NCI-H1417 treated with DMSO at 0.1 percent for 48 hours (cell line): ENCODE data around the gene PMS2.
"Not testable (repeated sequence)": the region's sequence is repeated elsewhere in the genome, so short reads cannot be mapped to it uniquely, and the experiment has no call there.

Source experiments
- DNase-seq: peaks from one replicate; lab custom pipeline; 2025; lab: John Stamatoyannopoulos, UW

Gene PMS2, protein sequence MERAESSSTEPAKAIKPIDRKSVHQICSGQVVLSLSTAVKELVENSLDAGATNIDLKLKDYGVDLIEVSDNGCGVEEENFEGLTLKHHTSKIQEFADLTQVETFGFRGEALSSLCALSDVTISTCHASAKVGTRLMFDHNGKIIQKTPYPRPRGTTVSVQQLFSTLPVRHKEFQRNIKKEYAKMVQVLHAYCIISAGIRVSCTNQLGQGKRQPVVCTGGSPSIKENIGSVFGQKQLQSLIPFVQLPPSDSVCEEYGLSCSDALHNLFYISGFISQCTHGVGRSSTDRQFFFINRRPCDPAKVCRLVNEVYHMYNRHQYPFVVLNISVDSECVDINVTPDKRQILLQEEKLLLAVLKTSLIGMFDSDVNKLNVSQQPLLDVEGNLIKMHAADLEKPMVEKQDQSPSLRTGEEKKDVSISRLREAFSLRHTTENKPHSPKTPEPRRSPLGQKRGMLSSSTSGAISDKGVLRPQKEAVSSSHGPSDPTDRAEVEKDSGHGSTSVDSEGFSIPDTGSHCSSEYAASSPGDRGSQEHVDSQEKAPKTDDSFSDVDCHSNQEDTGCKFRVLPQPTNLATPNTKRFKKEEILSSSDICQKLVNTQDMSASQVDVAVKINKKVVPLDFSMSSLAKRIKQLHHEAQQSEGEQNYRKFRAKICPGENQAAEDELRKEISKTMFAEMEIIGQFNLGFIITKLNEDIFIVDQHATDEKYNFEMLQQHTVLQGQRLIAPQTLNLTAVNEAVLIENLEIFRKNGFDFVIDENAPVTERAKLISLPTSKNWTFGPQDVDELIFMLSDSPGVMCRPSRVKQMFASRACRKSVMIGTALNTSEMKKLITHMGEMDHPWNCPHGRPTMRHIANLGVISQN

DNA sequence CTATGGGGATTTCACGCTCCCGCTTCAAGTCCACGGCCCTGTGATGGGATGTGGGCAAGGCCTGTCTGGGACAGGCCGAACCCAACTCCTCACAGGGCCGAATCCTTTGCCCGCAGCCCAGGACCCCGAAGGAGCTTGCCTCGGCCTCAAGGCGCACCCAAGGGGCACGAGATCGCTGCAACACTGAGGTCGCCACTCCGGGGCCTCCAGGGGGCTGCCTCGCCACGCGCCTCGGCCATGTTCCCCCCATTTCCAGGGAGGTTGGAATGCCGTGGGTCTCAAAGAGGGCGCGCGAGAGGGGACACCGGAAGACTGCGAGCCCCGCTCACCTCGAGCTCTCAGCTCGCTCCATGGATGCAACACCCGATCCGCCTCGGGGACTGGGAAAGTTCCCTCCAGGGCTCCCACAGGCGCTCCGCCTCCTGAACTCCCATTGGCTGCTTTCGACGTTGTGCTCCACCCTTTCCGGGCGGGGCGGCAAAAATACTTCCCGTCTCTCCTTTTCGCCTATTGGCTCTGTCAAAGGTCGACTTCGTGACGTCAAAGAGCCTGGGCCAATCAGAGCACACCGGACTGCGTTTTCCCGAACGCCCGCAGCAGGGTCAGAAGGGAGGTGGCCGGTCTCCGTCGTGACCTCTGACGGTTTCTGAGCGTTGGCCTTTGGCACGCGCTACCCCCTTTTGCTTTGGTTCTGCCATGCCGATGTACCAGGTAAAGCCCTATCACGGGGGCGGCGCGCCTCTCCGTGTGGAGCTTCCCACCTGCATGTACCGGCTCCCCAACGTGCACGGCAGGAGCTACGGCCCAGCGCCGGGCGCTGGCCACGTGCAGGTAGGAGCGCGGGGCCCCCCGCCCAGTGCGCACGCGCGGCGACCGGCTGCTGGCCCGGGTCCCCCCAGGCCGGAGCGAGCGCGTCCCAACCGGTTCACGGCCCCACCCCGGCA is at the start of gene PMS2, which contains the start of gene AIMP2:
PMS2 (minus strand) TSS at position 382 of the 944 bp plus-strand sequence; CDS start at position 352, 30 bp downstream.
AIMP2 (plus strand) TSS at position 605 of the 944 bp plus-strand sequence; CDS start at position 697, 92 bp downstream.
- peak; percentile 96 for DNase-seq

DNA sequence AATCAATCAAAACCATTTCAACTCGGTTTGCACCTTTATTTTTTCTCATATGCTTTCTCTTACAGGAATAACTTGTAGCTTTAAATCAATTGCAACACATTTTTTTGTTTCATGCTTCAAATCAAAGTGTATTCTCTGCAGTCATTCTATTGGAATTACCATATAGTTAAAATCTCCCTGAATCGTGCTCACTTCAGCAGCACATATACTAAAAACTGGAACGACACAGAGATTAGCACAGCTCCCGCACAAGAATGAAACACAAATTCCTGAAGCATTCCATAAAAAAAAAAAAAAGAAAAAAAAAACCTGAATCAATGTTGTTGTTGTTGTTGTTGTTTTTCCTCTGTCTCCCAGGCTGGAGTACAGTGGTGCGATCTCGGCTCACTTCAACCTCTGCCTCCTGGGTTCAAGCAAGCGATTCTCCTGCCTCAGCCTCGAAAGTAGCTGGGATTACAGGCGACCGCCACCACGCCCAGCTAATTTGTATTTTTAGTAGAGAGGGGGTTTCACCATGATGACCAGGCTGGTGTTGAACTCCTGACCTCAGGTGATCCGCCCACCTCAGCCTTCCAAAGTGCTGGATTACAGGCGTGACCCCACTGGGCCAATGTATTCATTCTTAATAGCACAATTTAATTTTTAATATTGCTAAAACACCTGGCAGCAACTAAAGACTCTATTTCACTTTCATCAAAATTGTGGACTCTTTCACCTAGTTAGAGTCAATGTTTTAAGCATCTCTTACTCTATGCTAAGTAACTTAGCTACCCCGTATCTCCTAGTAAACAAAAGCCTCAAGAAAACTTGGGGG is 48.7 kb upstream of the PMS2 start:
- DNase-seq = no peak

DNA sequence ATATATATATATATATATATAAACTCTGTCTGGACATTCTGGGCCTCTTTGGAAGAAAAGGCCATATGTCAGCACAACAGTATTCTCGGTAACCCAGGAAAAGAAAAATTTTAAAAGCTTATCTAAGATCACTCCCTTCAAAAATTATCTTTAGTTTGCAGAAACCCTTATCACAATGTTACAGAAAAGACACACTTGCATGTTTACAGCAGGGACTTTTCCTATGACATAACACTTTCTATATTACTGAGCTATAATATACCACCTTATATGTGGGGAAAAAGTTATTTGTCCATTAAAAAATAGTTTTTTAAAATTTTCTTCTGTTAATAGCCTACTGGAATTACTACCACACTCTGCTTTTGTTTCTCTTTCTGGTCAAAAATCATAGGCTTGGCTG is 47.8 kb upstream of the PMS2 start:
- DNase-seq = no peak

DNA sequence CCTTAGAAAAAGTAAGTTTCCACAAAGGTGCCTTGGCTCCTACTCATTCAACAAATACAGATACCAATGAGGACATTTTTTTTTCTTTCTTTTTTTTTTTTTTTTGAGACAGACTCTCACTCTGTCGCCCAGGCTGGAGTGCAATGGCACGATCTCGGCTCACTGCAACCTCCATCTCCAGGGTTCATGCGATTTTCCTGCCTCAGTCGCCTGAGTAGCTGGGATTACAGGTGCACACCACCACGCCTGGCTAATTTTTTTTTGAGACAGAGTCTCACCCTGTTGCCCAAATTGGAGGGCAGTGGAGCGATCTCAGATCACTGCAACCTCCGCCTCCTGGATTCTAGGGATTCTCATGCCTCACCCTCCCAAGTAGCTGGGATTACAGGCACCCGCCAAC is 42.3 kb upstream of the PMS2 start:
- not testable (repeated sequence) for DNase-seq

DNA sequence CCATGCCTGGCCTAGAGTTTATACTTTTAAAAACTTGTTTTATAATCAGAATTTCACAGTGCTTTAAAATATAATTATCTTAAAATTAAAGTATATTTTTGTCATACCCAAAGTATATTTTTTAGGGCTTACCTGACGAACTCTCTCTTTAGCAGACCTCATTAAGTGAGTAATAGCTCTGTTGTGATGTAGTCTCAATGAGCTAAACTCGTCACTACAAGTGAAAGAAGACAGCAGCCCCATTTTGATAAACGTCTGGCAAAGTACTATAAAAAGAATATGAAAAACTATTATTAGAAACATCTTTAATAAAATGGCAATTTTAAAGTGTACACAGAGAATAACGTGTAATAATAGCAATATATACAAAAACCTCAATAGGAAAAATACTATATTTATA is 40.9 kb upstream of the PMS2 start:
- no peak for DNase-seq

DNA sequence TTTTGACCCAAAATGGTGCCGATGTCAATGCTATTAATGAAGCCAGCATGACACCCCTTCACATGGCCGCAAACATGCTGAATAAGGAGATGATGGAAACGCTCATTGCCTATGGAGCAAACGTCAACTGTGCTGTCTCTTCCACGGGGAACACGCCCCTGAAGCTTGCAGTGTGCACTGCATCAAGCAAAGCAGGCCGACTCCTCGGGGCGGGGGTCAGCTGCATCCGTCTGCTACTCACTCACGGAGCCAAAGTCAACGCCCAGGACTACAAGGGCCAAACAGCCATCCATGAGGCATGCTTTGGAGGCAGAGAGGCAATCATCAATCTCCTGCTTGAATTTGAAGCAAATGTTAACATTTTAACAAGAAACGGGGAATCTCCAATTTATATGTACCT is 26.8 kb upstream of the PMS2 start:
- no peak for DNase-seq

DNA sequence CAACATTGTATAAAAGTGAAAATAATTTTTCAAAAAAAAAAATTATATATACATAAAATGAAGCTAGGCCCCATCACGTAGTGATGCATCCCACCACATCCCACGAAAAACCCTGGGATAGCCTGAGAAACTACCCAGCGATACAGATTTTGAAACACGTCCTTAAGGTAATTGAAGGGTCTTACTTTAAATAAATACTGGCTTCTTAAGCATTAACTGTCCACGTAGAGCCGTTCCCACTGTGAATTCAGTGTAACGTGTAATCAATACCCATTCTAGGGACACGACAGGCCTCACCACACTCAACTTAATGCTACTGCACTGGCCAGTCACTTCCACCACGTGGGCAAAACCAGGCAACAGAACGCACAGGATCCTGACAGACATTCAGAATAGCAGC is 26.3 kb upstream of the PMS2 start:
- DNase-seq = no peak

DNA sequence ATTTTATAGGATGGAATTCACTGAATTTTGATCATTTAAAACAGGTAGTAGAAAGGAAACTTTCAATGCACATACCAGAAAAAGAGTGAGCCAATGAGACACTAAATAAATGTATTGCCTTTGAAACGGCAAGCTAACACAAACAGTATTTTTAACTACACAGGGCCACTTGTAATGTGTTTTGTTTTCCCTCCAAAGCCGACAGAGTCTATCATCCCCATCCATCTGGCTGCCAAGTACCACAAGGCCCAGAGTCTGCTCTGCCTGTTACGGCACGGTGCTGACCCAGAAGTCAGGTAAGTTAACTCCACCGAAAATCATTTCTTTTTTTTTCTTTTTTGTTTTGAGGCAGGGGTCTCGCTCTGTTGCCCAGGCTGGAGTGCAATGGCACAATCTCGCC is 23.8 kb upstream of the PMS2 start:
- no peak for DNase-seq

DNA sequence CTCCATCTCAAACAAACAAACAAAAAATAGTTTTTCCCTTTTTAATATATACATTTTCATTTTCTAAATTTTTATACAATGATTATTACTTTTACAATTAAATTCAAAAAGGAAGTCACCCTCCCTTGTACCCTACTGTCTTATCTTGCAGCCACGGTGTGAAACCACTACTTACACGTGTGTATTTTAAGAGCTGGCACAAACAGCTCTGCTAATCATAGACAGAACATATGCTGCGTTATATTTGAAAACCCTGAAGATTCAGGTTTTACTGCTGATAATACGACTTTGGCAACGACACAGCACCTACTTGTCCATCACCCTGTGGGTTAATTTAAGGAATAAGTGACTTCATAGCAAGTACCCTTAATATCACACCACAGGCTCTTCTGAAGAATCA is 23.3 kb upstream of the PMS2 start:
- no peak for DNase-seq

DNA sequence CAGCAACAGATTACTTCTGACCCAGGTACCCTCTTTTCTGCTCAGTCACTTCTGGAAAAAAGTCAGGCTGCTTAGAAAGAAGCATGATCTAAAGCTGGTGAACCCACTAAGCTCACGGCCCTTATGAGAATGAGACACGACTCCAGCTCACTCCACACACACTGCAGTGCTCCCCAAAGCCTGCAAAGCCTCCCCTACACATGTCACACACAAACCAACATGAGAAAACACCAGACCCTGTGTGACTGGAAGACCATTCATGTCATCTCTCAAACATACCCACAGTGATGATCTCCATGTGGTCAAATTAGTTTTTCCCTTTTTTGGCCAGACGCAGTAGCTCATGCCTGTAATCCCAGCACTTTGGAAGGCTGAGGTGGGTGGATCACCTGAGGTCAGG is 22.7 kb upstream of the PMS2 start:
- DNase-seq = no peak

DNA sequence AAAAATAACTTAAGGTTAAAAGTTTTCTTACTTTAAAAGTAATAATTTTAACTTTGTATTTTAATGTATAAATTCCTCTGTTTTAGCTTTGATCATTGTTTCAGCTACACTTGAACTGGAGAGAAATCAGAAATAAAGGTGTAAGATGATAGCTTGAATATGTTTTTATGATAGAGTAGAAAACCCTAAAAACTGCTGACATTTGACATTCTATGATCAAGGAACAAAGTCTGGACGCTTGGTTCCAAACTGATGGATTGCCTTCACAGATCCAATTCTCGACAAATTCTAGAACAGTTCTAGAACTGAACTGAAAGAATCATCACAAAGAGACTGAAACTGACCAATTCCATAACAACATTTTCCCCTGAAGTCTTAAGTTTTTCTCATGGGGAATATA is 22.1 kb upstream of the PMS2 start, which contains the start of gene ANKRD61:
ANKRD61 (plus strand) TSS at position 389 of the 400 bp plus-strand sequence; CDS start at position 389, 0 bp downstream.
- DNase-seq = no peak

DNA sequence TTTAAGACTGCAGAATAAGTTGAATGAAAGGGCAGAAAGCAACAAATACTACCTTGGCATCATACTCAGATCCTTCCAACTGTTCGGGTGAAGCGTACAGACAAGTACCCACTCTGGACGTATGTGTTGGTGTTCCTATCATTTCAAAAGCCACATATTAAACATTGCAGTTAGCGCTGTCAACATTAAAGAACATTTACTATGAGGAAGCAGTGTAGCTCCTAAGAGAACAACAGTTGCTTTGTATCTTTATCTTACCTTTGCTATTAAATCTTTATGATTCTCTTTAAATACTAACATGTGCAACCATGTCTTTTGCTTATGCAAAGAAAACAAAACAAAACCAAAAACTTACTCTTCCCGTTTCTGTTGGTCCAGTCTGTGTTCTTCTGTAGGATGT is 19.7 kb upstream of the PMS2 start:
- DNase-seq = no peak

DNA sequence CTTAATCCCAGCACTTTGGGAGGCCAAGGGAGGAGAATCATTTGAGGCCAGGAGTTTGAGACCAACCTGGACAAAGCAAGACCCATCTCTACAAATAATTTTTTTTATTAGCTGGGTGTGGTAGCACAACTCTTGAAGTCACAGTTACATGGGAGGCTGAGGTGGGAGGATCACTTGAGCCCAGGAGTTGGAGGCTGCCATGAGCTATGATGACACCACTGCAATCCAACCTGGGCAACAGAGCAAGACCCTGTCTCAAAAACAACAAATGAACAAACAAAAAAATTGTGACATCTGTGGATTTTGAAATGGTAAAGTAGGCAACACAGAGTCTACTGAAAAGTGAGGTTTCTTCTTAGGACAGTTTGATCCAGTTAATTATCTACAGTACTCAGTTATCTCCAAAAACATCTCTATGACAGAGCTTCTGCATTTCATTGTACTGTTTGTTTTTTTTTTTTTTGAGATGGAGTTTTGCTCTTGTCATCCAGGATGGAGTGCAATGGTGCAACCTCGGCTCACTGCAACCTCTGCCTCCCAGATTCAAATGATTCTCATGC is 19.0 kb upstream of the PMS2 start:
- DNase-seq = no peak

DNA sequence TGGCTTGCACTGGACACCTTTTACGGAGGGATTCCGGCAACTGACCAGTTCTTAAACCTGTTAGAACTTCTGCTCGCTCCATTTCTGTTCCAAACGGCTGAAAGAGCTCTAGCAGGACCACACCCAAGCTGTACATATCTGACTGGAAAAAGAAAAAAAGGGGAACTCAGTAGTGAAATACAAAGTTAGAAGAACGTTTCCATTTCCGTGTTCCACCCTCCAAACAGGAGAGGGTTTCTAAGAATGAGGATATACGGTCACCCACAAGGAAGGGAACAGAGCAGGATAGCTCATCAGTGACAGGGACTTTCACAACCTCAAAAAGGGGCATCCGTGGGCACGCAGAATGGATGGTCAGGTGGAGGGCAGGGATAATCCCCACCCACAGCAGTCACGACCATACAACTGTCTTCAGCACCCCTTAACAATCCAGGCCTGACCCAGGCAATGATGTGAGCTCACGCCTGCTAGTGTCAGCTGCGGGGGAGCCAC is 18.0 kb upstream of the PMS2 start:
- no peak for DNase-seq

DNA sequence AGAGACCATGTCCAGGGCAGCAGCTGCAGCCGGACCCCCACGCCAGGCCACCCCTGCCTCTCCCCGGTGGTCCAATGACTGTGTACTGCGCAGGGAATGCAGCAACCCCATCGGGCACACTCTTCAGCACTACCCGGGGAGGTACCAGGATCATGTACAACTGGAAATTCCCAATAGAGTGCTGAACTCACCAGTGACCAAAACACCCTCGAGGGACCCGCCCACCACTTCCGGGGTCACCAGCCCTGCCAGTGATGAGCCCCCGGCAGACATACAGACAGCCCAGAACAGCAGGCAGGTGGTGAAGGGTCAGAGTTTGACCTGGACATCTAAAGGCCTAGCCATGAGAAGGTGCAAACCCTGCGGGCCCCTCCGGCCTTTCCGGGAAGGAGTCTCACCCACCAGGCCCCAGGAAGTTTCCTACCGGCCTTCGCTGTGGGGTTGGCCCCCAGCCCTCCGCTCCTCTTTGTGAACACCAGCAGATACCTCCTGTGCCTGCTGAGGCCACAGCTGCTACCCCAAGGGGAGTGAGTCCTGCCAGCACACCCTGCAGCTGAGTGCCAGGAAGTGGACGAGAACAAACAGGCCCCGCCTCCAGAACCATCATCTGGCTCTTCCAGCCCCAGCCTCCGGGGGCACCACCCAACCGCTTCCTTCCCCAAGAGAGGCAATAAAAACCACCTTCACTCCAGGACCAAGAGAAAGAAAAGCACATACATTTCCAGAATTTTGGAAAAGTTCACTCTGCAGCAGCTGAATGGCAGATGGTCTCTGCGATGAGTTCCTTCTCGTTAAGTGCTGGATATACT is 17.4 kb upstream of the PMS2 start:
- DNase-seq = no peak

DNA sequence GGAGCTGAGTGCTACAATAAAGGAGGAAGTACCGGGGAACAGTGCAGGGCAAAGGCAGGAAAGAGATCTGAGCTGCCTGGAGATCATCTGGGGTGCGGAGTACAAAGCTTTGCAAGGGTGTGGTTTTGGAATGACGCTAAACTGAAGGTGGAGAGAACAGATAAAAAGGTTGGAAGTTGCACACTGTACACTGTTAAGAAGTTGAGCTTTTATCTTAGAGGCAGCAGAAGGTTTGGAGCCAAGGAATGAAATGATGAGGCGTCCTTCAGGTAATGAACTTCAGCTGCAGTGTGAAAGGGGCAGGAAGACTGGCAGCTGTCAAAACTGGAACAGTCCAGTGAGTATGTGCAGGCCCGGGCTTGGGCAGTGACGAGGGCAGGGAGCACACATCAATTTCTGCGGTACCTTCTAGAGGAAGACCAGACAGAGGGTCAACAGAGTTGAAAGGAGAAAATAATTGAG is 15.2 kb upstream of the PMS2 start:
- no peak for DNase-seq

DNA sequence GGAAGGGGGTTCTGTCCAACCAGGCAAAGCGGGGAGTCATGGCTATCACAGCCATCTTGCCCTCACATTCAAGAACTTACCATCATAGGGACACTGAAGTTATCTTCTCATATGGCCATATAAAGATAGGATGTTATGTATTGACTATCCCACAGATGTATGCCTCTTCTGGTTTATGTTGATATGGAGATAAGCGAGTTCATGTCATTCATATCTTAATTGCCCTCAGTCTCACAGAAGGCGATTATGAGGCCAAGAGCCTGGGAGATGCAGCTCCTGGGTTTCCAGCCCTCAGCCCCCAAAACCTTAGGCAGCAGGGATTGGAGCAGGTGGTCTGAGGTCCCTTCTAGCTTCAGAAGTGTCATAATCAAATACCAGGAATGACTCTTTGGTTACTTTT is 13.9 kb upstream of the PMS2 start:
- no peak for DNase-seq

DNA sequence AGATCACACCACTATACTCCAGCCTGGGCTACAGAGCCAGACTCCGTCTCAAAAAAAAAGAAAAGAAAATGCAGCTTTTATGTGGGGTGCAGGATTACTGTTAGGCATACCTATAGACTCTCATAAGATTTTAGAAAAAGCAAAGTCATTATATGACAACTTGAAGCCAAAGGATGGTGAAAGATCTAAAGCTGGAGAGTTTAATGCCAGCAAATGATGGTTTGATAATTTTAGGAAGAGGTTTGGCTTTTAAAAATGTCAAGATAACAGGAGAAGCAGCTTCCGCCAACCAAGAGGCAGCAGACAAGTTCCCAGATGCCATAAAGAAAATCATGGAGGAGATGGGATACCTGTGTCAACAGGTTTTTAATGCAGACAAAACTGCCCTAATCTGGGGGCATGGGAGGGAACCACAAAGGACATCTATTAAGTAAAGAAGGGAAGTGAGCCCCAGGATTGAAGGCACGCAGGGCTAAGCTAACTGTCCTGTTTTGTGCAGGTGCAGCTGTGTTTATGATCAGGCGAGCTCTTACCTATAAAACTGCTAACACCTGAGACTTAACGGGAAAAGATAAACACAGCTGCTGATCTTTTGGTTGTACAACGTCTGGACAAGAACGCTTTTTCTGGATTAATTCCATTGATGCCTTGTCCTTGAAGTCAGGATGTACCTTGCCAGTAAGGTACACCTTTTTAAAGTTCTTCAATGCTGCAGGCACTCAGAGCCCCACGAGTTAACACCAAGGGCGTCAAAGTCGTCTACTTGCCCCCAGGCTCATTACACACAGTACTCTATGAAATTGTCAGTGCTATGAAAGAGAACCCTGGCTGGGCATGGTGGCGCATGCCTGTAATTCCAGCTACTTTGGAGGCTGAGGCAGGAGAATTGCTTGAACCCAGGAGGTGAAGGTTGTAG is 11.8 kb upstream of the PMS2 start:
- peak; percentile 4 for DNase-seq

DNA sequence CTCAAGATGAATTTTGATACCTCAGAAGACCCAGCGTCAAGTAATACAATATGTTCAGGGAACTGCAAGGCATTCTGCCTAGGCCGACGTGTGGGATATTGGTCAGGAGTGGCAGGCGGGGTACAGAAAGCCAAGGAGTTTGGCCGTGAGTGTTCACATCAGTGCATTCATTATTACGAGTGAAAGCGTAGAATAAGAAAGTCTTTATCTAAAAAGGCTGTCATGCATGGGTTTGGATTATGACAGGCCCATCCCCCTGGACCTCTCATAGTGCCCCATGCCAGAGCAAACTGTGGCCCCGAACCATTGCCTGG is 7.8 kb upstream of the PMS2 start:
- no peak for DNase-seq
